HG02943 (cell line): ENCODE results near the gene IRF2BP2.

ENCODE experiments used
- ATAC-seq: cut with Tn5 transposase; IDR thresholded peaks from one replicate; pipeline ENCODE4 v1.9.1; 2021; ENCODE audit warnings: mild to moderate bottlenecking, low read depth, moderate library complexity; ENCODE audit not compliant: unreplicated experiment

The IRF2BP2 gene

DNA sequence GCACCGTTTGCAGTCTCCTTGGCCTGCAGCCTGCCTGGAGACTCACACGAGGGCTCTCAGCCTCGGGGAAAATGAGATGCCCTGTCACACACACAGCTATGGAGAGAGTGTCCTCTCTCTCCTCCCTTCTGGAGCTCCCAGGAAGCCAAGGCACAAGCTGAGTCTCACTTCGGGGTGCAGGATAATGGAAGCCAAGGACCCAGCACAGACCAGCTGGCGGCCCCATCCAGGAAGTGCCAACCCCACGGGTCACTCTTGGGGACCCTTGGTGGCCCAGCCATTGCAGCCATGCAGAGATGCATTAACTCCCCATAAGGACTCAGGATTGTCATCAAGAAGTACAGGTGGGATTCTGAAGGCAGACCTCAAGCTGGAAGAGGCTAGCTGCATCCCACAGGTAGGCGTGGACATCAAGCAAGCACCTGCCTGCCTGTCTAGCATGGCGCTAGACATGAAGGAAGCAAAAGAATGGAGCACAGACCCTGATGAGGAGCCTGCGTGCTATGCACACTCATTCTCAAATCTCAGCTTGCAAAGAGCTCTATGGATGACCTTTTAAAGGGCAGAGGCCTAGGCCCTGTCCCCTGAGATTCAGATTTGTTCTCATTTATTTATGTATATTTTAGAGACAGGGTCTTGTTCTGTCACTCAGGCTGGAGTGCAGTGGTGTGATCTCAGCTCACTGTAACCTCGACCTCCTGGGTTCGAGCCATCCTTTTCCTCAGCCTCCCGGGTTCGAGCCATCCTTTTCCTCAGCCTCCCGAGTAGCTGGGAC lies 49.9 kb downstream of the IRF2BP2 start:
- no peak for ATAC-seq

DNA sequence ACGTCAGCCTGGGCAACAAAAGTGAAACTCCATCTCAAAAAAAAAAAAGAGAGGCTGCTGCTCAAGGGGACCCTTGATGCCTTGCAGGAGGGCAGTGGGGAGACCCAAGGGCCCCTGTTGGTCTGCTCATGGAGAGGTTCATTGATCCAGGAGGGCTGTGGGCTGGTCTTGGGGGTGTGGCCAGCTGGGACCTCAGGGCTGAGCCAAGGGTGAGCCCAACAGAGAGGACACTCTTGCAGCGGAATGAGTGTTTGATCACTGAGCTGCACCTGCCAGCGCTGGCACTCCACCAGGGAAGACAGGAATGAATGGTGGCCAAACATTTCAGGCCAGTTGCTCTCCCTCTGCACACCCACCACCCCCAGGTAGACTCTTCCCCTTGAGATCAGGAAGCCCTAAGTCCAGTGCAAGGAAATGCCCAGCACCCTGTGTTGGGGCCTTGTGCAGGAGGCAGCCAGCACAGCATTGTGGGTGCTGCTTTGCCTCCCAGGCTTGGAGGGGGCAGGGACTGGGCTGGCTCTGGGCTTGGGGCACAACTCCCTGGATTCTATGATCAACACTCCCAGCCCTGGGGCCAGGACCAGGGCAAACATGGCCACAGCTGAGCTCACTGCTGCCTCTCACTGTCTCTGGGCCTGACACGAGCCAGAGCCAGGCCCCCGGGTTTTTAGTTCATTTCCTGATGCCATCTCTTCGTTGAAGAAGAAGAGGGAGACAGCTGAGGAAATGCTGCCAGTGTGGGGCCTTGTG lies 50.7 kb downstream of the IRF2BP2 start:
- no peak for ATAC-seq

DNA sequence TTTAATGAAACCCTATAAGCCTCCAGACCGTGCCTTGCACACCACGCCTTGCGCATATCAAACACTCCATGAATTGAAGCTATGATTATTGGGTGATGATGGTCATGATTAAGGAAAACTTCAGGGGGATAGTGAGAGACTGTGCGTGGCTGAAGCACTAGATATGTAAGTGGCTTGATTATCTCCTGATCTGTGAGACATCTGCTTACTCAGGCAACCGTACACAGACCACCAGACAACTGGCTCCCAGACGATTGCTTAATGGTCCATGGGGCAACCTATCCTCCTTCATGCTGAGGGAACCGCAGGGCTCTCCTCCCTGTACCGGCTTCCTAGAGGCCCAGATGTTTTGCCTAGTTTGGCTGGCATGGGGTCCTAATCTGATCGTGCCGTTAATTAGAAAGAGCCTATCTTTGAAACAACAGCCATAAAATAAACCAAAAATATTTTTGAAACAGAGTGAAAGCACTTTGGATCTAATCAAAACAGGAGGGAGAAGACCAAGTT lies 51.6 kb downstream of the IRF2BP2 start:
- ATAC-seq: no peak

DNA sequence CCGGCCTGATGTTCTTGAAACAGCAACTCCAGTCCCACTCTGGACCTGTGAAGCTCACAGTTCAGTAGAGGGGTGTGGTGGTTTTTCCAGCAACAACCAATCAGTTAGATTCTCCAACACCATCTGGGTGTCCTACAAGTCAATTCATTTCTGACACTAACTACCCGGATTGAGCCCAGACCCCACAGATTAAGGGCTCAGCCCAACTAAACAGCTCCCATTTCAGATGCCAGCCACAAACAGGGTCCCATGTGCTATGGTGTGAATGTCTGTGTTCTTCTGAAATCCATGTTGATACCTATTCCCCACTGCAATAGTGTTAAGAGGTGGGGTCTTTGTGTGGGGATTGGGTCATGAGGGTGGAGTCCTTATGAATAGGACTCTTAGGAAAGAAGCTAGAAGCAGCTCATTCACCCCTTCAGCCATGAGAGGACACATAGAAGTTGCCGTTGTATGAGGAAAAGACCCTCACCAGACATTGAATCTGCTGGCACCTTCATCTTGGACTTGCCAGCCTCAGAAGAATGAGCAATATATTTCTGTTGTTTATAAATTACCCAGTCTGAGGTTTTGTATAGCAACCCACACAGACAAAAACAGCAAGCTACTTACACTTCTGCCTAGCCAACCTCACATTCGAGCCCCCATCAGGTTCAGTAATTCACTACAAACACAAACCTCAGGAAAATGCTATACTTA lies 53.6 kb downstream of the IRF2BP2 start:
- no peak for ATAC-seq

DNA sequence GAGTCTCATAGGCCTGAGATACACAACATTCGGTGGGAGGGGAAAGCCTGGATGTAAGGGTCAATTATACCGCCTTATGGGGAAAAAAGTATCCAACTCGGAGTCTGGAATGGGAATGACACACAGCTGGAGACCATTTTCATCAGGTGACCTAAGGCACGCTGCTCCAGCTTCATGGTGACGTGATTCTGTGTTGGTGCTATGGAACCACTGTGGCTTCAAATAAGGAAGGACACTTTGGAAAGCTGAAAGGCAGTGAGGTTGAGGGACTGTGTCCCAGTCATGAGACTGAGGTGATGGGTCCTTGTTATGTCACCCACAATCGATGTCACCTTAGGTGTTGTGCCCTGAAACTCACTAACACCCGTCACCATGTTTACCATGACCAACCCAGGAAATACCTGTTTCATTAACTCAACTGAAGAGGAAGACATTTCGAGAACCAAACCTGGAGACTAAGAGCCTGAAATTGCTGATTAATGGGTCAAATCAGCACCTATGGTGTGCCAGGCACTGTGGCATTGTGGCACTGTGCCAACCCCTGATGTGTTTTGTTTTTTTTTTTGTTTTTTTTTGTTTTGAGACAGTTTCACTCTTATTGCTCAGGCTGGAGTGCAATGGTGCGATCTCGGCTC lies 54.5 kb downstream of the IRF2BP2 start:
- no peak for ATAC-seq

DNA sequence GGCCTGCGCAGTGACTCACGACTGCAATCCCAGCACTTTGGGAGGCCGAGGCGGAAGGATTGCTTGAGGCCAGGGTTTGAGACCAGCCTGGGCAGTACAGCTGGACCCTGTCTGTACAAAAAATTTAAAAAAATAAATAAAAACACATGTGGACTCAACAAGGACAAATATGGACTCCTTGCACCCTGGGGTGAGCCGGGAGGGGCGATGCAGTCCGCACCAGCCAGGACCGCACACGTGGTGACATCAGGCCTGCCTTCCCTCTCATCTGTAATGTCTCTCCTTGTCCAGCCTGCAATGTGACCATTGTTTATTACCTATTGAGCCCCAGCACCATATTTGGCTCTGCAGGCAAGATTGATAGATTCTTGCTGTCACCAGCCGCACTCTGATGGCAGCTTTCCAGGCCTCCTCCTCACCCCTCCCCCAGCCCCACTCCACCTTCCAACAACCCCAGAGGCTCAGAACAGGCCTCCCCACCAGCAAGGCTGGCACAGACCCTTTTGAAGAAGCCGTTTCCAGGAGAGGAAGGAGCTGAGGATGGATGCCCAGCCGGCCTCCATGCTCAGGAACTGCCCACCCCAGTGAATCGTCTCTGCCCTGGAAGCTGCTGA lies 55.2 kb downstream of the IRF2BP2 start:
- no peak for ATAC-seq
